ENCODE data around the gene ADCY9.
"Not testable (repeated sequence)": the region's sequence is repeated elsewhere in the genome, so short reads cannot be mapped to it uniquely, and the experiment has no call there.

The ADCY9 gene

DNA sequence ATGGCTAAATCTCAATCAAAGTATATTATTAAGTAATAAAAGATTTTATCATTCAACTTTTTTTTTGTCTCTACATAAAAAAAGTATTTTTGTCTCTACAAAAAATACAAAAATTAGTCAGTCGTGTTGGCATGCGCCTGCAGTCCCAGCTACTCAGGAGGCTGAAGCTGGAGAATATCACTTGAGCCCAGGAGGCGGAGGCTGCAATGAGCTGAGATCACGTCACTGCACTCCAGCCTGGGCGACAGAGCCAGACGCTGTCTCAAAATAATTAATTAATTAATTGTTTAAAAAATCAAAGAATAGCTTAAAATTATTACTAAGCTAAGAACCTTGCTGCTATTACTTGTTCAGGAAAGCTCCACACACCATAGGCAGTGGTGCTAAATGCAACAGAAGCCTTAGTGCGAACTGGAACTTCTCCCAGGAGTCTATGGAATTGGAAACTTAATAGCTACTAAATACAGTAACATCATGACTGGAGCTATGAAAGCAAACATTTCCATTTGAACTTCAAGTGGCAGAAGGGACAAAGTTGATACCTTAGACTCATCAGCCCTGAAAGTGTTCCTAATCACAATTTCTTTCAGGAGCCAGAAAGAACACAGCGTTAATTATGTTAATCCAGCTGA is 22.6 kb downstream of the ADCY9 start:
- no peak for DNase-seq (ENCODE audit: low read depth in 2 of 2)

DNA sequence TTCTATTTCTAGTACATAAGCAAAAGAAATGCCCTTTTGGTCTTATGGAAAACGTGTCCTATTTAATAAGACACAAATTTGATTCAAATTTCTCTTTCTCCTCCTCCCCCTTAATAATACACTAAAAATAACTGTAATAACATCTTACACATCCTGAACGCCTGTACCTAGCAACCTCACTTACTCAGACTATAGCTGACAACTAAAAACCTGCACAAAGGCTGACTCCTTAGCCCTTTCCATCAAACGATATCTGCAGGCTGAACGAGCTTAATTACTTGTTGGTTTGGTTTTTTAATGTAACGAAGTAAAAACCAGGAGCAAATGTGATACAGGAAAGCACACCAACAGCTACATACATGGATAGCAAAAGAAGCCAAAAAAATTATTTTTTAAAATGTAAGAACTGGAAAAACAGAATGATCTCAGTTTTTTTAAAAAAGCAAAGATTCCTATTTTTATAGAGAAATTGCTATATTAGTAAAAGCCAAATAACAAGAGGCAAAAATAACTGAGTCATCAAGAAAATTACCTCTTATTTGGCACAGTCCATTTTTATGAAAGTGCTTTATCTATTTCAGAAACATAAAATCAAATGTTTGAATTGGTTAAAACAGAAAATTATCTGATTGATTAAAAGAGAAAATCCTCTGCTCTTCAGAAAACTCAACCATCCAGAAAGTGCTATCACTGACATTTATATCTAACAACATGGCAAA is 23.5 kb downstream of the ADCY9 start:
- DNase-seq (ENCODE audit: low read depth in 2 of 2) = no peak

DNA sequence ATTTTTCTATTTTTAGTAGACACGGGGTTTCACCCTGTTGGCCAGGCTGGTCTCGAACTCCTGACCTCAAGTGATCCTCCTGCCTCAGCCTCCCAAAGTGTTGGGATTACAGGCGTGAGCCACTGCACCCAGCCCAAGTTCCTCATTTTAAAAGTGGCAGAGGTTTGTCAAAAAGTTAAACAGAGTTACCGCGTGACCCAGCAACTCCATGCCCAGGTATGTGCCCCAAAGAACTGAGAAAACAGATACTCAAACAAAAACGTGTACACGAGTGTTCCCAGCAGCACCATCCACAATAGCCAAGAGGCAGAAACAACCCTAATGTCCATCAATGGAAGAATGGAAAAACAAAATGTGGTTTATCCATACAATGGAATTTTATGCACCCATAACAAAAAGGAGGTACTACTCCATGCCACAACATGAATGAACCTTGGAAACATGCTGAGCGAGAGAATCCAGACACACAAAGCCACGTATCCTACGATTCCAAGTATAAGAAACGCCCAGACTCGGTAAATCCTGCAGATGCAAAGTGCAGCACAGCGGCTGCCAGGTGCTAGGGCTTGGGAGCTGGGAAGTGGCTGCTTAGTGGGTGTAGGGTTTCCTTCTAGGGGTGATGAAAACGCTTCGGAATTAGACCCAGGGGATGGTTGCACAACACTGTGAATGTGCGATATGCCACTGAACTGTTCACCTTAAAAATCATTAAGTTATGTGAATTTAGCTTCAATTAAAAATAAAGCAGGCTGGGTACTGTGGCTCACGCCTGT is 24.8 kb downstream of the ADCY9 start:
- no peak for DNase-seq (ENCODE audit: low read depth in 2 of 2)

DNA sequence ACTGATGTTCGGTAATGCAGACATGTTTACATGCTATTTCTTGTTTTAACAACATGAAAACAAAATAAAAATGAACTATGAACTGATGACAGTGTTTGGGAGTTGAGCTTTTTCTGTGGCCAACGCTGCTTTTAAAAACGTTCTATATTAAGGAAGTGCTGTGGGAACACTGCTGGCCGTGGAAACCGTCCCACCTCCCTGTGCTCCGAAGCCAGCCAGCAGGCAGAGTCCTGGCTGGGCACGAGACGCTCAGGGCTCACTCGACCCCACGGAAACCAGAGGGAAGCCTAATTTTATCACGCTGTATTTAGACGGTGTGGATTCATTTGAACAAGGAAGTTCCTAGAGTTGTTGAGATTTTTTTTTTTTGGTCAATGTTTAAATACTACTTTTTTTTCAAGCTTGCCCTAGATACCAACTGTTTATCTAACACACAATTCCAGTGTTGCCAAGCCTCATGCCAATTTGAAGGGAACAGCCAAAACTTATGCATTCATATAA is 25.8 kb downstream of the ADCY9 start:
- DNase-seq (ENCODE audit: low read depth in 2 of 2) = no peak

DNA sequence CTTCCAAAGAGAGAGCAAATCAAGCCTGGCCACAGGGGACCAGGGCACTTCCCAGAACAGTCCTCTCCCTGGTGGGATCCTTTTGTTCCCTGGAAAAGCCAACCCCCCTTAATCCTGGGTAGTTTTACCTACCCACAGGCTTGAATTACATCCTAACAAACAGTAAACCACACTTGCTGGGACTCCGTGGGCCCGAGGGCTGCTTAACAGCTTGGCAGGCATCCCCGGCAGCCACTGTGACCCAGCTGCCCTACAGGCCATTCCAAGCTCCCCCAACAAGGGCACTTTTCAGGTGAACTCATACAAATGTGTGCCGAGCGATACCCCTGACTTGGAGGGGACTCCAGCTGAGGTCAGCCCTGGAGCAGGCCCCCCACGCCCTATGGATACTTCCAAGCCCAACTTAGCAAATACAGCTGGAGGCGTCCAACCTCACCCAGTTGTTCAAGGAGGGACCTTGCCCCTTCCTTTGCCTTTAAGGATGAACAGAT is 26.4 kb downstream of the ADCY9 start:
- DNase-seq (ENCODE audit: low read depth in 2 of 2) = no peak

DNA sequence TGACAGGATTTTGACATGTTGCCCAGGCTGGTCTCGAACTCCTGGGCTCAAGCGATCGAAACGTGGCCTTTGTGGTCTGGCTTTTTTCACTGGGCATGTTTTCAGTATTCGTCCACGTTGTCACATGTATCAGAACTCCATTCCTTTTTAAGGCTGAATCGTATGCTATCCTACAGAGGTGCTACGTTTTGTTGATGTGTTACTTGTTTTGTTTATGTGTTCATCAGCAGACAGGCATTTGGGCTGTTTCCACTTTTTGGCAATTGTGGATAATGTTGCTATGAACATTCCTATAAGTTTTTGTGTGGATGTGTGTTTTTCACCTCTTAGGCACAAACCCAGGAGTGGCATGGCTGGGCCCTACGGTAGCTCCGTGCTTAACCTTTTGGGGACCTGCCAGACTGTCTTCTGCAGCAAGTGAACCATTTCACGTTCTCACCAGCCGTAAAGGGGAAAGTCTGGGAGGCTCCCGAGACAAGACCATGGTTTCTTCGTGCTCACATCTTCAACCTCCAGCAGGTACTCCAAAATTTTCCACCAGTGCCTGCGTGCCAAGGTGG is 26.9 kb downstream of the ADCY9 start:
- no peak for DNase-seq (ENCODE audit: low read depth in 2 of 2)

DNA sequence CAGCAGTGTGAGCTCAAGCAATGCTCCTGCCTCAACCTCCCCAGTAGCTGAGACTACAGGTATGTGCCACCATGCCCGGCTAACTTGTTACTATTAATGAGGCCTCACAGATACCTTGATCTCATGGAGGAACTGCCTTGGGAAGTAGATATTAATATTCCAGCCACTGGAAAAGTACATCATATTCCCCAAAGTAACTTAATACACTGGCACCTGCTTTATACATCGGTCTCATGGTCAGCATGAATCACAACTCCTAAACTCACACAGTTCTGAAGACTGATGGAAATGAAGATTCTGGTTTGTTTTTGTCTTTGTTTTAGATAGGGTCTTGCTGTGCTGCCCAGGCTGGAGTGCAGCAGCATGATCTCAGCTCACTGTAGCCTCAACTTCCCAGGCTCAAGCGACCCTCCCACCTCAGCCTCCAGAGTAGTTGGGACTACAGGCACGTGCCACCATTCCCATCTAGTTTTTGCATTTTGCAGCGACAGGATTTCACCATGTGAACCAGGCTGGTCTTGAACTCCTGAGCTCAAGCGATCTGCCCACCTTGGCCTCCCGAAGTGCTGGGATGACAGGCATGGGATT is 28.2 kb downstream of the ADCY9 start:
- DNase-seq (ENCODE audit: low read depth in 2 of 2) = no peak

DNA sequence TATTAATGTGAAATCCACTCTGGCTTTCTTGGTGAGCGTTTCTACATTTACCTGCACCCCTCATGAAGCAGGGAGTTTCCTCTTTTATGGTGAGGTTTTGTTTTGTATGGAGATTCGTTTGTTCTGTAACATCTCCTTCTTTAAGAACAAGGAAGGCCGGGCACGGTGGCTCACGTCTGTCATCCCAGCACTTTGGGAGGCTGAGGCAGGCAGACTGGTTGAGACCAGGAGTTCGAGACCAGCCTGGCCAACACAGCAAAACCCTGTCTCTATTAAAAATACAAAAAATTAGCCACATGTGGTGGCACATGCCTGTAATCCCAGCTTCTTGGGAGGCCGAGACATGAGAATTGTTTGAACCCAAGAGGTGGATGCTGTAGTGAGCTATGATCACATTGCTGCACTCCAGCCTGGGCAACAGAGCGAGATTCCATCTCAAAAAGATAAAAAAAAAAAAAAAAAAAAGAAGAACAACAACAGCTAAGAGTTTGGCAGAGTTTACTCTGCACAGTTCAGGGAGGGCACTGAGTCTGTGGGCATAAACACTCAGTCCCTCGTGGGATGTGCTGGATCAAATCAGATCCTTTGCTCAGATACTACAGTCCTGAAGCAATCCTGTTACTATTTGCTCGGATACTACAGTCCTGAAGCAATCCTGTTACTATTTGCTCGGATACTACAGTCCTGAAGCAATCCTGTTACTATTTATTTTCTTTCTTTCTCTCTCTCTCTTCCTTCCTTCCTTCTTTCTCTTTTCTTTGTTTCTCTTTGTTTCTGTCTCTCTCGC is 28.9 kb downstream of the ADCY9 start:
- DNase-seq (ENCODE audit: low read depth in 2 of 2) = no peak

DNA sequence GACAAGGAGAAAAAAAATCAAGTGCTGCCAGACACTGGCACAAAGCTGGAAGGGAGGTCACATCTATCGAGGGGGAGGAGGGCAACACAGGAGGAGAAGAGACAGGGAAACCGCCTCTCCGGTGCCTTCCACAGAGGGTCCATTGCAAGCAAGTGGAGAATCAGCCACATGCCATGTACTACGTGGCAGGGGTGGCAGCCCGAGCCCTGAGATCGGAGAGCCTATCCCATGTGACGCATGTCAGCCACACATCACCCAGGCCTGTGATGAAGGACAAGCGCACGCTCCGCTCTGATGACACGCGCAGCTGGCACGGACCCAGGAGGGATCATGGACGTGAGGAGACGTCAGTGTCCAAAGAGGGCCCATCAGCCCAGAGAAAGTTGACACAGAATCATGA is 30.1 kb downstream of the ADCY9 start:
- no peak for DNase-seq (ENCODE audit: low read depth in 2 of 2)

DNA sequence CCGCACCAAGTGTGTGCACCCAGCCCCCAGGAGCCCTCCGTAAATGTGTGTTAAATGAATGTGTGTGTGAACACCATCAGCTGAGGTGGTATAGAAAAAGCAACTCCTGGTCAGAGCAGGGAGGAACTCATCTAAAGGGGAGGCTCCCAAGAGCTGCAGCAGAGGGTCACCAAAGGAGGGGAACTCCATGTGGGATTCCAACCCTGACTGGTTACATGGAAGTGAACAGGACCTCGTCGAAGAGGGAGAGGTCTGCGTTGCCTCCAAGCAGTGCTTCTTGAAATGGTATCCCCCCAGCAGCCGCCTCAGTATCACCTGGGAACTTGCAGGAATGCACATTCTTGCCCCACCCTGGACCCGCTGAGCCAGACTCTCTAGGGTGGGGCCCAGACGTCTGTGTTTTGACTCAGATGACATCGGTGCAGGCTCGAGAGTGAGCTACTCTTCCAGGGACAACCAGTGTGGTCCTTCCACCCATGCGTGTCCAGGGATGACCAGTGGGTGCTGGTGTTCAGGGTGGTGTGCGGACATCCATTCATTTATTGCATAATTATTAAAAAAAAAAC is 30.8 kb downstream of the ADCY9 start:
- no peak for DNase-seq (ENCODE audit: low read depth in 2 of 2)

DNA sequence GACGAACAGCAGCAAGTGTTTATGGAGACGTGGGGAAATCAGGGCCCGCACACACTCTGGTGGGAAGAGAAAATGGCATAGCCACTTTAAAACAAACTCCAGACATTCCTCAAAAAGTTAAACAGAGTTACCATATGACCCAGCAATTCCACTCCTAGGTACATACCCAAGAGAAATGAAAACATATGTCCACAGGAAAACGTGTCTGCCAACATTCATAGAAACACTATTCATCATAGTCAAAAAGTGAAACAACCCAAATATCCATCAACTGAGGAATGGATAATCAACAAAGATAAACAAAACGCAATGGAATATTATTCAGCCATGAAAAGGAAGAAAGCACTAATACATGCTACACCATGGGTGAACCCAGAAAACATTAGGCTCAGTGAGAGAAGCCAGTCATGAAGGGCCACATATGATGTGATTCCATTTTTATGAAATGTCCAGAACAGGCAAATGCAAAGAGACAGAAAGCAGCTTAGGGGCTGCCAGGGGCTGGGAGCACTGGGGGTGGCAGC is 32.8 kb downstream of the ADCY9 start:
- DNase-seq (ENCODE audit: low read depth in 2 of 2) = no peak

DNA sequence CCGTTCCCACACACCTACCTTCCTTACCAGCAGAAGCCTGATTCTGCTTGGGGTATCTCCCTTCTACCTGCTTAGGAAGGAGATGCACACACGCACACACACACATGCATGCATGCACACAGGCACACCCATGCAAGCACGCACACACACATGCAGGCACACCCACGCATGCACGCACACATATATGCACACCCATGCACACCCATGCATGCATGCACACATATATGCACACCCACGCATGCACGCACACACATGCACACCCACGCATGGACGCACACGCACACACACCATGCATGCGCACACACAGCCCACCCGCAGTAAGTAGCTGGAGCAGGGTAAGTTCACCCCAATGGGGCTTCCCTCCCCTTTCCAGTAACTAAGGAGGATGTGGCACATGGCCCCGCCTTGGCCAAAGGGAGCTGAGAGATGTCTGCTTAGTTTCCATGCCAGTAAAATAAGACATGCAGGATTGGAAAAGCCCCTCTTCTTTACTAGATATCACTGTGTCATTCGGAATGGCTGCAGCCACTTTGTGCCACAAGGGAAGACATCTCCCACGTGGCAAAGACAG is 33.7 kb downstream of the ADCY9 start:
- no peak for DNase-seq (ENCODE audit: low read depth in 2 of 2)

DNA sequence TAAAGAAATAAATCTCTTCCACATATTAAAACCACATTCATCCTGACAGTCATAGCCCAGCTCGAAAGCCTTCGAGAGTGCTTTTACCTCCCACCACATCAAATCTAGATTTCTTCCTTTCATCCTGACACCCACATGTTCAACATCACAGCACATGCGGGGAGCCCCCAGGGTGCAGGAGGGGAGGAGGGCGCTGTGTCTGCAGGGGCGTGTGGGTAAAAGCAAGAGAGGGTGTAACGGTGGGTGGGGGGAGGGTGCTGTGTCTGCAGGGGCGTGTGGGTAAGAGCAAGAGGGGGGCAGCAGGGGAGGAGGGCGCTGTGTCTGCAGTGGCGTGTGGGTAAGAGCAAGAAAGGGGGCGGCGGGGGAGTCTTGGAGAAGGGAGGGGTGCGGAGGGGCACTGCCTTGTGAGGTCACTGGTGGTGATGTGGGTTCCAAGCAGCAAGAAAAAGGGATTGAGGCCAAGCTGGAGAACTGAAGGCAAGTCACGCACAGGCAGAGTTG is 34.7 kb downstream of the ADCY9 start:
- peak in 1 of 2 donors; percentile 16 for DNase-seq (ENCODE audit: low read depth in 2 of 2)

DNA sequence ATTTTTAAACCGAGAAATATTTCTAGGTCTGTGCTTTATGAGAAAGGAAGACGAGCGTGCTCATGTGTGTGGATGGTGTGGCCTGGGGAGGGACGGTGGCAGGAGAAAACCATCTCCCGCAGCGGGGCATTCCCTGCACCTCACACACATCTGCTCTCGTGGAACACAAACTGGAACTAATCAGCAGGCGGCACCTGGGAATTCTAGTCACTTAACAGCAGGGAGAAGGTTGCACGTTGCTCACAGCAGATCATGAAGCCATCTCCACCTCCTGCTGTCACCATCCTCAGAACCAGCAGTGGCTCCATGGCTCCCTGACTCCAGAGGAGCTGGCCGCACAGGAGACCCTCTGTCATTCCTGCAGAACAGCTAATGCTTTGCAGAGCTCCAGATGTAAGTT is 35.2 kb downstream of the ADCY9 start:
- DNase-seq (ENCODE audit: low read depth in 2 of 2) = no peak

DNA sequence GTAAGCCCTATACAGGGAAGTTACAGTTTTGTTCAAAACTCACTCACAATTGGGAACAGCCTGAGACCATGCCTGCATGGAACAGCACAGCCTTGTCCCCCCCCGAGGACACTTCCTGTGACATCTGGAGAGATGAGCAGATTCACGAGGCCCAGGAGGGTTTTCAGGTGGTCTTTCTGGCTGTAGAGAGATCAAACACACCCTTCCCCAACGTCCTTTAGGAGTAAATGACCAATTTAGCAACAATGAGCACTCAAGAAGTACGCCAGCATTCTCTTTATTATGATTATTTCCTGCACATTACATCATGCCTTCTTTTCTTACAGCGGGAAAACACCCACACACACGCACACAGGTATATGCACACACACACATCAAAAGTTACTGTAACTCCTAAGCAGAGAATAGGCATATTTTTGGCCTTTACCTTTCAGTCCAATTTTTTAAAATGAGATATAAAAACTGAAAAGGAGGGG is 39.0 kb downstream of the ADCY9 start:
- no peak for DNase-seq (ENCODE audit: low read depth in 2 of 2)

DNA sequence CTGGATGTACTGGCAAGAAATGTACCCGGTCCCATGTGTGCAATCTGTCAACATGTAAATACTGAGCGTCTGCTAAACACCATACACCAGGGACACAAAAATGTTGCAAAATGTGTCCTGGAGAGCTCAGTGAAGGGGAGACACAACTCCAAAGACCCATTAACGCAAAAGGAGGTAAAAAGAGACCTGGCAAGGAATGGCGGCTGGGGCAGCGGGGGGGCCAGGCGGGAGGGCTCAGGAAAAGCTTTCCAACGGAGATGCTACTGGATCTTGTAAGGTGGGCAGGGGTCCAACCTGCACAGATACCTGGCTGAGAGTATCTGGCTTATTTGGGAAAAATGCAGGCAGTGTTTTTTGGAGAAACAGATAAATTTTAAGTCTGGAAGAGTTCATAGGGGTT is 40.7 kb downstream of the ADCY9 start:
- DNase-seq (ENCODE audit: low read depth in 2 of 2) = no peak

DNA sequence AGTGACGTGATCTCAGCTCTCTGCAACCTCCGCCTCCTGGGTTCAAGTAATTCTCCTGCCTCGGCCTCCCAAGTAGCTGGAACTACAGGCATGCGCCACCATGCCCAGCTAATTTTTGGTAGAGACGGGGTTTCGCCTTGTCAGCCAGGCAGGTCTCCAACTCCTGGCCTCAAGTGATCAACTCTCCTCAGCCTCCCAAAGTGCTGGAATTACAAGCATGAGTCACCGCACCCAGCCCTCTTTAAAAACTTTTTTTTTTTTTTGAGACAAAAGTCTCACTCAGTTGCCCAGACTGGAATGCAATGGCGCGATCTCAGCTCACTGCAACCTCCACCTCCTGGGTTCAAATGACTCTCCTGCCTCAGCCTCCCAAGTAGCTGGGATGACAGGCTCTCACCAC is 43.1 kb downstream of the ADCY9 start:
- DNase-seq (ENCODE audit: low read depth in 2 of 2) = not testable (repeated sequence)

DNA sequence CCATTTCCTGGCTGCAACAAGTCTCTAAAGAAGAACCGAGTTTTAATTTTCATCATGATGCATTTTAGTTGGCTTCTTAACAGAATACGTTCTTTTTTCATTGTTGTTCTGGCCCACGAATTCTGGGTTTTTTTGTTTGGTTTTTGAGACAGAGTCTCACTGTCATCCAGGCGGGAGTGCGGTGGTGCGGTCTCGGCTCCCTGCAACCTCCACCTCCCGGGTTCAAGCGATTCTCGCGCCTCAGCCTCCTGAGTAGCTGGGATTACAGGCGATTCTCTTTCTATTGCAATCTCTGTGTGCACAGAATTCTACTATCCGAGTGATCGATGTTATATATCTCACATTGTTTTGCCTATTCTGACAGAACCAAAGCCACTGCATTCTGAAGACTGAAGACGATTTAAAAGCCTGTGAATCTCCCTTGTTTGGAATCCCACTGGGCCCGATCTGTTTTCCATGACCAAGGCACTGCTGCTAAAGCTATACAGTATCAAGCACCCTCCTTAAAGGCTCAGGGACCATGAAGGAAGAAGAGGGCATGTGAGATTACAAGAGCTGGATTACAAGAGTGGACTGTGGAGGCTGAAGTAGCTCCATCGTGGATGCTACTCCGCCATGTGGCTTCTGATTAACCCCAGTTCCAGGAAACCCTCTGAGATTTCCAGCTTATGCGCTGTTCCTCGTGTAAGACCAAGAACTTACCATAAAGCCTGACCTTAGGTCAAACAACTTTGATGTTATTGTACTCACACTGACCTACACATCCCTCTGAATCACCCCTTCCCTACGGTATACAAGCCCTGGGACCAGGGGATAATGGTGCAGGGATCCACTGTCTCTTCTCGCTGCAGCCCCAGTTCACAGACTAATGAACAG is 44.3 kb downstream of the ADCY9 start:
- DNase-seq (ENCODE audit: low read depth in 2 of 2) = no peak

DNA sequence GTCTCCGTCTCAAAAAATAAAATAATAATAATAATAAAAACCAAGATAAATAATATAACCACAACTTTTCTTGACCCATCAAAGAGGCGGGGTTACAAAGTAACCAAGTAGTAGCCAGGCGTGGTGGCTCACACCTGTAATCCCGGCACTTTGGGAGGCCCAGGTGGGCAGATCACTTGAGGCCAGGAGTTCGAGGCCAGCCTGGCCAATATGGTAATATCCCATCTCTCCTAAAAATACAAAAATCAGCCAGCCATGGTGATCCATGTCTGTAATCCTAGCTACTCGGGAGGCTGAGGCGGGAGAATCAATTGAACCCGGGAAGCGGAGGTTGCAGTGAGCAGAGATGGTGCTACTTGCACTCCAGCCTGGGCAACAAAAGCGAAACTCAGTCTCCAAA is 45.3 kb downstream of the ADCY9 start:
- DNase-seq (ENCODE audit: low read depth in 2 of 2) = no peak

Data from stimulated activated CD8-positive, alpha-beta memory T cell treated with anti-CD3 and anti-CD28 coated beads, Interleukin-15, amount 100 ng/mL, for 48 hours (primary cell).